GM19035 (cell line): Measurements from ENCODE around the gene RGS6.

ENCODE experiments used
- ATAC-seq: cut with Tn5 transposase; IDR thresholded peaks from one replicate; pipeline ENCODE4 v1.9.1; 2021; ENCODE audit not compliant: unreplicated experiment

The RGS6 gene

GRCh38 chr14:72544615-72545387 lies 612.6 kb downstream of the RGS6 start:
- no peak for ATAC-seq

- no peak for ATAC-seq
These were observed 613.4 kb downstream of the RGS6 start for GRCh38 chr14:72545411-72546311.

GRCh38 chr14:72546344-72547016 lies 614.3 kb downstream of the RGS6 start:
- no peak for ATAC-seq

GRCh38 chr14:72547999-72548398 lies 615.8 kb downstream of the RGS6 start:
- ATAC-seq = no peak

- no peak for ATAC-seq
These were observed 616.8 kb downstream of the RGS6 start for GRCh38 chr14:72549026-72549425.

GRCh38 chr14:72549854-72550253 lies 617.6 kb downstream of the RGS6 start:
- no peak for ATAC-seq

GRCh38 chr14:72550513-72550912 lies 618.3 kb downstream of the RGS6 start:
- ATAC-seq = no peak

- no peak for ATAC-seq
These were observed 620.0 kb downstream of the RGS6 start for GRCh38 chr14:72552236-72552635.

- ATAC-seq = no peak
These were observed 620.9 kb downstream of the RGS6 start for GRCh38 chr14:72553161-72553560.

GRCh38 chr14:72553656-72554055 lies 621.4 kb downstream of the RGS6 start:
- no peak for ATAC-seq

- ATAC-seq = no peak
These were observed 622.2 kb downstream of the RGS6 start for GRCh38 chr14:72554401-72554800.

GRCh38 chr14:72554994-72555608 lies 622.9 kb downstream of the RGS6 start:
- ATAC-seq = no peak

GRCh38 chr14:72555609-72556000 lies 623.4 kb downstream of the RGS6 start:
- no peak for ATAC-seq

GRCh38 chr14:72557671-72558070 lies 625.4 kb downstream of the RGS6 start:
- no peak for ATAC-seq

GRCh38 chr14:72558721-72559120 lies 626.5 kb downstream of the RGS6 start:
- no peak for ATAC-seq

GRCh38 chr14:72559202-72559601 lies 627.0 kb downstream of the RGS6 start:
- no peak for ATAC-seq

- ATAC-seq = no peak
These were observed 627.5 kb downstream of the RGS6 start for GRCh38 chr14:72559669-72560255.

- no peak for ATAC-seq
These were observed 628.1 kb downstream of the RGS6 start for GRCh38 chr14:72560331-72560730.

- ATAC-seq = no peak
These were observed 628.8 kb downstream of the RGS6 start for GRCh38 chr14:72560889-72561493.

- no peak for ATAC-seq
These were observed 630.1 kb downstream of the RGS6 start for GRCh38 chr14:72562300-72562699.
